Gastroesophageal sphincter (tissue), 4 donors: ENCODE data around the gene SEMA4D. TPM values are rescaled to one million over a fixed set of nuclear protein-coding genes. Genes with fewer than 3 reads are reported as not detected.

ENCODE experiments used
- ATAC-seq: fragments of 150-250 bp; one replicate; pipeline ENCODE4 v1.9.1; 2016; ENCODE audit warnings: mild to moderate bottlenecking, moderate library complexity
- H3K27ac ChIP-seq, 4 donors: fragments of 200-600 bp; sonication (generic) in 3 of 4; 1 replicate in 3 of 4; 2 replicates in 1 of 4; pipeline ENCODE4 v1.5.1; 2016 to 2019
- H3K27me3 ChIP-seq: fragments of 200-600 bp; sonication (generic); one replicate; pipeline ENCODE4 v1.5.1; 2019
- H3K36me3 ChIP-seq, 2 donors: fragments of 200-600 bp; sonication (generic); one replicate each; pipeline ENCODE4 v1.5.1; 2019; ENCODE audit warnings: control low read depth in 1 of 2
- H3K4me1 ChIP-seq, 3 donors: fragments of 200-600 bp; sonication (generic); 1 replicate in 2 of 3; 2 replicates in 1 of 3; pipeline ENCODE4 v1.5.1; 2016 to 2019; ENCODE audit warnings: control low read depth in 2 of 3
- H3K4me3 ChIP-seq, 2 donors: fragments of 200-600 bp; sonication (generic); one replicate each; pipeline ENCODE4 v1.5.1; 2019; ENCODE audit warnings: mild to moderate bottlenecking in 1 of 2, moderate library complexity in 1 of 2
- H3K9me3 ChIP-seq, 3 donors: fragments of 200-600 bp; sonication (generic); one replicate each; pipeline ENCODE4 v1.5.1; 2017 to 2019; ENCODE audit warnings: control low read depth in 2 of 3
- CTCF ChIP-seq, 4 experiments: fragments of 200-600 bp in 2 of 4; fragments of 450-650 bp in 2 of 4; sonication (generic) in 1 of 4; IDR thresholded peaks; one replicate each; pipeline ENCODE4 v1.5.1; 2017 to 2019; ENCODE audit warnings: antibody characterized with exemption in 4 of 4, mild to moderate bottlenecking in 2 of 4, moderate library complexity in 2 of 4
- EP300 ChIP-seq: sonication (generic); formaldehyde crosslinking; IDR thresholded peaks from one replicate; pipeline ENCODE4 v1.6.1; 2017; ENCODE audit warnings: antibody characterized with exemption, mild to moderate bottlenecking
- POLR2A ChIP-seq, 2 donors: fragments of 450-650 bp; IDR thresholded peaks; one replicate each; pipeline ENCODE4 v1.6.1; 2017; ENCODE audit warnings: antibody characterized with exemption in 2 of 2, mild to moderate bottlenecking in 2 of 2, moderate library complexity in 1 of 2
- POLR2AphosphoS5 ChIP-seq: sonication (generic); formaldehyde crosslinking; IDR thresholded peaks from one replicate; pipeline ENCODE4 v1.6.1; 2017; ENCODE audit warnings: antibody characterized with exemption
- WGBS, 2 donors: methylation state at CpG; one replicate each; pipeline ENCODE4 v1.1.5; 2018; ENCODE audit warnings: low coverage in 1 of 2; 5-methylcytosine and 5-hydroxymethylcytosine counted together
- total RNA-seq, 4 donors: library from RNA; depleted of rRNA; stranded (reverse); fragments of >200 nt; gene quantifications; one replicate each; pipeline ENCODE4 v1.1.0, GENCODE V29; 2016

Gene SEMA4D
- total RNA-seq, 4 donors from 2014 or later, result 4.4 to 12.0 (median 6.5) TPM

- TF ChIP-seq POLR2AphosphoS5, result no peak
- TF ChIP-seq EP300, result no peak
- TF ChIP-seq CTCF (IDR thresholded peaks at IDR 0.05), result no peak
- no peak for TF ChIP-seq POLR2A (IDR thresholded peaks at IDR 0.05)
- H3K4me1 ChIP-seq, result peaks cover 0 to 19% (median 5%) of the 10 kb centered on the region in 3 donors
- H3K4me3 ChIP-seq, result no peak overlapping the region
- H3K9me3 ChIP-seq, result no peaks in the 10 kb centered on the region
- H3K36me3 ChIP-seq, result no peaks in the 10 kb centered on the region
- ATAC-seq, result no peak
- no peaks in the 10 kb centered on the region for H3K27me3 ChIP-seq
- WGBS, 2 donors, result 88 to 98% methylated on average over 3 to 7 of the region's 8 CpGs
- H3K27ac ChIP-seq, result no peak overlapping the region
Observed at GRCh38 chr9:89445801-89446251, 52.1 kb downstream of the SEMA4D start.

GRCh38 chr9:89444925-89445765 lies 52.8 kb downstream of the SEMA4D start:
- Histone ChIP-seq H3K36me3 (no peaks in the 10 kb centered on the region), H3K9me3 (no peaks in the 10 kb centered on the region), H3K27me3 (no peaks in the 10 kb centered on the region), H3K27ac (no peak overlapping the region), H3K4me3 (no peak overlapping the region), H3K4me1 (peaks cover 0 to 19% (median 5%) of the 10 kb centered on the region in 3 donors)
- 61 to 80% methylated on average over 7 to 9 of the region's 16 CpGs for WGBS, 2 donors
- ATAC-seq, result no peak
- TF ChIP-seq POLR2AphosphoS5 (no peak), CTCF (IDR thresholded peaks at IDR 0.05) (no peak), EP300 (no peak), POLR2A (IDR thresholded peaks at IDR 0.05) (no peak)

- Histone ChIP-seq H3K27me3 (no peaks in the 10 kb centered on the region), H3K27ac (no peak overlapping the region), H3K4me3 (no peak overlapping the region), H3K36me3 (no peaks in the 10 kb centered on the region), H3K9me3 (no peaks in the 10 kb centered on the region), H3K4me1 (peaks cover 0 to 19% (median 5%) of the 10 kb centered on the region in 3 donors)
- no peak for TF ChIP-seq POLR2AphosphoS5
- TF ChIP-seq EP300, result no peak
- no peak for TF ChIP-seq POLR2A (IDR thresholded peaks at IDR 0.05)
- no peak for TF ChIP-seq CTCF (IDR thresholded peaks at IDR 0.05)
- ATAC-seq, result no peak
- 57 to 81% methylated on average over 1 to 5 of the region's 9 CpGs for WGBS, 2 donors
Observed at GRCh38 chr9:89444274-89444673, 53.6 kb downstream of the SEMA4D start.

GRCh38 chr9:89442981-89443814 lies 54.7 kb downstream of the SEMA4D start:
- no peaks in the 10 kb centered on the region for H3K9me3 ChIP-seq
- no peaks in the 10 kb centered on the region for H3K27me3 ChIP-seq
- H3K27ac ChIP-seq, result no peak overlapping the region
- peaks cover 0 to 19% (median 5%) of the 10 kb centered on the region in 3 donors for H3K4me1 ChIP-seq
- H3K36me3 ChIP-seq, result no peaks in the 10 kb centered on the region
- no peak for TF ChIP-seq CTCF (IDR thresholded peaks at IDR 0.05)
- TF ChIP-seq EP300, result no peak
- no peak for TF ChIP-seq POLR2A (IDR thresholded peaks at IDR 0.05)
- TF ChIP-seq POLR2AphosphoS5, result no peak
- WGBS, 2 donors, result 80 to 93% methylated on average over 1 to 3 of the region's 22 CpGs
- ATAC-seq, result no peak
- no peak overlapping the region for H3K4me3 ChIP-seq
